Gastrocnemius medialis (tissue), 4 donors: Measurements from ENCODE around the gene CADM3.

Source experiments
- CTCF ChIP-seq, 5 experiments: fragments of 450-650 bp in 3 of 5; fragments of 200-600 bp in 2 of 5; sonication (generic) in 2 of 5; IDR thresholded peaks in 4 of 5; conservative IDR thresholded peaks in 1 of 5; 1 replicate in 4 of 5; 2 replicates in 1 of 5; pipeline ENCODE4 v1.5.1; 2016 to 2019; ENCODE audit warnings: antibody characterized with exemption in 5 of 5, mild to moderate bottlenecking in 3 of 5, moderate library complexity in 3 of 5
- POLR2A ChIP-seq, 2 donors: fragments of 450-650 bp; IDR thresholded peaks; one replicate each; pipeline ENCODE4 v1.6.1; 2017; ENCODE audit warnings: antibody characterized with exemption in 2 of 2, mild to moderate bottlenecking in 2 of 2, moderate library complexity in 2 of 2

- TF ChIP-seq CTCF (IDR thresholded peaks at IDR 0.05 in 4 of 5, conservative IDR thresholded peaks at IDR 0.05 in 1 of 5) (no peak), POLR2A (IDR thresholded peaks at IDR 0.05) (no peak)
Observed at GRCh38 chr1:159247266-159247665, 75.9 kb downstream of the CADM3 start.
